HG03280 (cell line): ENCODE measurements around the gene RSPH6A.

Source experiments
- ATAC-seq: cut with Tn5 transposase; IDR thresholded peaks from one replicate; pipeline ENCODE4 v1.9.1; 2021; ENCODE audit warnings: mild to moderate bottlenecking, moderate library complexity; ENCODE audit not compliant: unreplicated experiment

RSPH6A gene

GRCh38 chr19:45781214-45782161 is 33.6 kb downstream of the RSPH6A start:
- ATAC-seq, result no peak

DNA sequence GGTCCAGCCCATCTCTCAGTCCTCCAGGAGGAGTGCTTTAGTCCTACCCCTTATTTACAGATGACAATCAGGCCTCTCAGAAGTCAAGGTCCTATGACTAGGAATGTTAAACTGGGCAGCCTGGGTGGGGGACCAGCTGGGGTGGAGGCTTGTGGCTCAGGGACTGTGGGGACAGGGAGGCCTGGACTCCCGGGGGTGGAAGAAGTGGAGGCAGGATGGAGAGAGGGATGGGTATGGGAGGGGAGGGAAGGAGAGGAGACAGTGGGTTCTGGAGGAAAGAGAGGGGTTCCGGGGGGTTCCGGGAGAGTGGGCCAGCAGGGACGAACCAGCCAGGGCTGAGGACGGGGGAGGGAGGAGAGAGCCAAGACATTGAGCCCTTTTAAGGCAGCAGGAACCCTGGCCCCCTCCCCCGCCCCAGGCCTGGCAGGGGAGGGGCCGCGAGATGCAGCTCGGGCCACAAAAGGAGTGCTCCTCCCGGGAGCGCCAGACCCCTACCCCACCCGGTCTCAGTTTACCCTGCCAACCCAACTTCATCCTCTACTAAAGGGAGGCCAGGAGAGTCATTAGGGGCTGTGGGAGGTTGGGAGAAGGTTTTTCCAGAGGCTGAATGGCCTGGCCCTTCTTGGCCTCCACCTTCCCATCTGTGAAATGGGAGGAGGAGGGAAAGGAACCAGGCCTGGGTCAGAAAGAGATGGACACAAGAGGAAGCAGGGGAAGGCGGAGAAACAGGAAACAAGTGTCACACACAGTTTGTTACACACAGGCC is 34.5 kb downstream of the RSPH6A start:
- ATAC-seq, result no peak

- no peak for ATAC-seq
Measured at GRCh38 chr19:45780146-45780447, 35.0 kb downstream of the RSPH6A start.

GRCh38 chr19:45779231-45780145 is 35.6 kb downstream of the RSPH6A start:
- ATAC-seq, result no peak

DNA sequence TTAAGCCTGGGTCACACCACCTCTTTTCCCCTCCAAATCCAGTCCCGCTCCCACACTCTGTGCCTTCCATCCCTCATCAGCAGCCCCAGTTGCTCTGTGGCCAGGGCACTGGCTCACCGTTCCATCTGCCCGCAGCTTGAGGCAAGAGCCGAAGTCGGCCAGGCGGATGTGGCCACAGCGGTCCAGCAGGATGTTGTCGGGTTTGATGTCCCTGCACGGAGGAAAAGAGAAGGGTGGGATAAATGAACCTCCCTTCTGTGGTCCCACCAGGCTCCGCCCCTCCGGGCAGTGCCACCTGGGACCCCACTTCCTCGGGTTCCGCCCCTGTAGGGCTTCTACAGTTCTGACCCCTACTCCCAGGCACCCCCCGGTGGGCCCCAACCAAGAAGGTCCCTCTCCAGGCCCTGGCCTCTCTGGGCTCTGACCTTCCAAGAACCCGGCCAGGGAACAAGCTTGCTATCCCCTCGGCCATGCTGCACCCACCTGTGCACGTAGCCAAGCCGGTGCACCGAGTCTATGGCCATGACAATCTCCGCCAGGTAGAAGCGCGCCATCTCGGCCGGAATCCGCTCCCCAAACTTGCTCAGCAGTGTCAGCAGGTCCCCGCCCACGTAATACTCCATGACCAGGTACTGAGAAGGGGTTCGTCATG is 37.0 kb downstream of the RSPH6A start:
- no peak for ATAC-seq

- no peak for ATAC-seq
Measured at GRCh38 chr19:45777395-45777961, 37.6 kb downstream of the RSPH6A start.

DNA sequence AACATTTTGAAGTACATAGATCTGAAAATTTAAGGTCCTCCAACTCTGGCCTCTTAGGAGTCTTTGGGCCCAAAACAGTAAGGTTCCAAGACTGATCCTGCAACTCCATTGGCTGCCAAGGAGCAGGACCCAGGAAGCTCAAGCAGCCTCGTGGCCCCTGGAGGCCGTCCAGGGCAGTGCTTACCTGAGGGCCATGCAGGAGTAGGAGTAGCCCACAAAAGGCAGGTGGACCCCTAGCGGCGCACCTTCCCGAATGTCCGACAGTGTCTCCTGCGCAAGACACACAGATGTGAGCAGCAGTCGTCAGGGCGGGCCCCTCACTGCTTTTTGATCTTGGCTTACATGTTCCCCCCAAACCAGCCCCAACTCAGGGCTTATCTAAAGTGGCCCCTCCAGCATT is 40.3 kb downstream of the RSPH6A start:
- ATAC-seq, result no peak

DNA sequence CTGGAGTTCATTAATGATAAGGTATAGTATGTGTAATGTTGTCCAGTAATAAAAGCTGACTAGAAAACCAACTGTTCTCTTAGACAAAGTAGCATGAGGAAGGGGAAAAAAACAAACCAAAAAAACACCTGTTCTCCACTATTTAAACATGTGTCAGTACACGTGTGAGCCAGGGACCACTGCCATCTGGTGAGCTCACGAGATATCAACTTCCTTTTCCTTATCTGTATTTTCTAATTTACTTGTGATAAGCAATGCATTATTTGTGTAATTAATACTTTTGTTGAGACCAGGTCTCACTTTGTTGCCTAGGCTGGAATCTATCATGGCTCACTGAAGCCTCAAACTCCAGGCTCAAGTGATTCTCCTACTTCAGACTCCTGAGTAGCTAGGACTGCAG is 41.7 kb downstream of the RSPH6A start:
- no peak for ATAC-seq

GRCh38 chr19:45772912-45773311 is 42.2 kb downstream of the RSPH6A start:
- no peak for ATAC-seq

GRCh38 chr19:45772130-45772840 is 42.8 kb downstream of the RSPH6A start:
- ATAC-seq, result no peak

GRCh38 chr19:45771311-45771933 is 43.7 kb downstream of the RSPH6A start:
- no peak for ATAC-seq

DNA sequence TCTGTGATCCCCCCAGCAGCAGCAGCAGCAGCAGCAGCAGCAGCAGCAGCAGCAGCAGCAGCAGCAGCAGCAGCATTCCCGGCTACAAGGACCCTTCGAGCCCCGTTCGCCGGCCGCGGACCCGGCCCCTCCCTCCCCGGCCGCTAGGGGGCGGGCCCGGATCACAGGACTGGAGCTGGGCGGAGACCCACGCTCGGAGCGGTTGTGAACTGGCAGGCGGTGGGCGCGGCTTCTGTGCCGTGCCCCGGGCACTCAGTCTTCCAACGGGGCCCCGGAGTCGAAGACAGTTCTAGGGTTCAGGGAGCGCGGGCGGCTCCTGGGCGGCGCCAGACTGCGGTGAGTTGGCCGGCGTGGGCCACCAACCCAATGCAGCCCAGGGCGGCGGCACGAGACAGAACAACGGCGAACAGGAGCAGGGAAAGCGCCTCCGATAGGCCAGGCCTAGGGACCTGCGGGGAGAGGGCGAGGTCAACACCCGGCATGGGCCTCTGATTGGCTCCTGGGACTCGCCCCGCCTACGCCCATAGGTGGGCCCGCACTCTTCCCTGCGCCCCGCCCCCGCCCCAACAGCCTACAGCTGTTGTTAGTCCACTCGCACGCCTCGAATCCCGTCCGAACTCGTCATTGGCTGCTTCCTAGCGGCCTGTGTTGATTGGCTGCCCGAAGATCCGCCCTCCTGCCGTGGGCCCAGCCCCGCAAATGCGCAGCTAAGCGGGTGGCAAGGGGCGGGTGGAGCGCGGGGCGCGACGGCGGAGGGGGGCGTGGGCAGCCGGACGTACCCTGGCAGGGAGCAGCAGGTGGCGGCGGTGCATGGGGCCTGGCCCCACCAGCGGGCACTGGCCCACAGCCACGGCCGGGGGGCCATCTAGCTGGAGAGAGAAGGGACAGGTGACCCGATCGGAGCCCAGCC is 44.7 kb downstream of the RSPH6A start:
- ATAC-seq, result peak; percentile 47

DNA sequence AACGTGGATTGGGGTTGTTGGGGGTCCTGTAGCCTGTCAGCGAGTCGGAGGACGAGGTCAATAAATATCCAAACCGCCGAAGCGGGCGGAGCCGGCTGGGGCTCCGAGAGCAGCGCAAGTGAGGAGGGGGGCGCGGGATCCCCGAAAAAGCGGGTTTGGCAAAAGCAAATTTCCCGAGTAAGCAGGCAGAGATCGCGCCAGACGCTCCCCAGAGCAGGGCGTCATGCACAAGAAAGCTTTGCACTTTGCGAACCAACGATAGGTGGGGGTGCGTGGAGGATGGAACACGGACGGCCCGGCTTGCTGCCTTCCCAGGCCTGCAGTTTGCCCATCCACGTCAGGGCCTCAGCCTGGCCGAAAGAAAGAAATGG is 45.3 kb downstream of the RSPH6A start:
- ATAC-seq, result no peak

DNA sequence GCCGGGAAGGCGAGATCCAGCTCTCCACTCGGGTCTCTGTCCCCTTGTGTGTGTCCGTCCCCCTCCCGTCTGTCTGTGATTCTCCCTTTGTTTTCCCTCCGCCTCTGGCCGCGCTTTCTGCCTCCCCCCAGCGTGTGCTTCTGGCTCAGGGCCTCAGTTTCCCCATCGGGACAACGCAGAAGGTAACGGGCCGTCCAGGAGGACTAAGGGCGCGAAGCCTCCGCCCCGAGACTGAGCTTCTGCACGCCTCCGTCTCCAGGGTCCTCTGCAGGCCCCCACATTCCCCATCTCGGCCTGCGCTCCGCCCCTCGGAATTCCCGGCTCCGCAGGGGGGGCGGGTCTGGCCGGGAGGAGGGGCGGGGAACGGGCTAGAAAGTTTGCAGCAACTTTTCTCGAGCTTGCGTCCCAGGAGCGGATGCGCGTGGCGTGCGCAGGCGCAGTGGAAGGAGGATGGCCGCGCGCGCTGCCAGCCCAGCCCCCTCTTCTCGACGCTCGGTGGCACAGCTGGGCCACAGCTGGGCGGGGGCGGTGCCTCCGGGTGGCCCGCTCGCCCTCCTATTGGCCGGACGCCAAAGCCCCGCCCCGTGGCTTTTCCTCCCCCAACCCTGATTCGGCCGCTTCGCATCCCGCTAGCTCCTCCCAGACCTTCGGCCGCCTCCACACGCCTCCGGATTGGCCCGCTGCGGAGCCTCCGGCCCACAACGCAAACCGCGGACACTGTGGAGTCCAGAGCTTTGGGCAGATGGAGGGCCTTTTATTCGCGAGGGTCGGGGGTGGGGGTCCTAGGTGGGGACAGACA is 45.9 kb downstream of the RSPH6A start, which contains the start of gene SIX5:
SIX5 (minus strand) TSS at position 269 of the 799 bp plus-strand sequence. CDS start 408 bp downstream, outside the sequence.
- ATAC-seq, result peak; percentile 61

DNA sequence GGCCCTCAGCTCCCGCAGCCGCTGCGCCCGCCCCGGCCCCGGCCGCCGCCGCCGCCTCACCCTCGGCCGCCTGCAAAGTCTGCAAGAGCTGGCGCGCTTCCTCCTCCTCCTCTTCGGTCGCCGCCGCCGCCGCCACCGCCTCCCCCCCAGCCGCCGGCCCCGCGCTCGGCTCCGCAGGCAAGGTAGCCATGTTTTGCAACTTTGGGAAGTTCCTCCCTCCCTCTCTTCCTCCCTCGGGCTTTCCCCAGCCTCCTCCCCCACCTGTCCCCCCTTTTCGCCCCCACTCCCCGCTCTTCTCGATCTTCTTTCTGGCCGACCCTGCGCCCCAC is 46.5 kb downstream of the RSPH6A start:
- ATAC-seq, result no peak

DNA sequence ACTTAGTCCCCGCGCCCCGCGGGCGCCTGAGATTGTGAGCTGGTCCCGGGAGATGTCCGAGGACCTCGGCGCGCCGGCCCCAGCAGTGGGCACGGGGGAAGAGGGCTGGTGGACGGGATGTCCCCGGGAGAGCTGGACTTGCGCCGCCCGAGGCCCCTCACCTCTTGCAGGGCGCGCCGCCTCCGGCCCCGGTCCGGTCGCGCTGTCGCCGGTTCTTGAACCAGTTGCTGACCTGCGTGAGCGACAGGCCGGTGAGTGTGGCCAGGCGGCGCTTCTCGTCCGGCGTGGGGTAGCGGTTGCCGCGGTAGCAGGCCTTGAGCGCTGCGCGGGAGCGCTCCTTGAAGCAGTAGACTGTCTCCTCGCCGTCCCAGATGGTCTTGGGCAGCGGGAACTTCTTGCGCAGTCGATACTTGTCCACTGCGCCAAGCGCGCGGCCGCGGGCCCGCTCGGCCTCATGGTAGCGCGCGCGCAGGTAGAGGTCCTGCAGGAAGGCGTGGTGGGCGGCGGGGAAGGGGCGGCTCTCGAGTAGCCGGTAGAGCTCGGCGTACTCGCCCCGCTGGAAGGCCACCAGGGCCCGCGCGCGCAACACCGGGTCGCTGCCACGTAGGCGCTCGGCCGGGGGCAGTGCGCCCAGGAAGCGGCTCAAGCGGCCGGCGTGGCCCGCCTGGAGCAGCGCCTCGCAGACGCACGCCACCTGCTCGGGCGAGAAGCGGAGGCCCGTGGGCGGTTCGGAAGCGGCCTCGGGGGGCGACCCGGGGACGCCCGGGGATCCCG is 47.0 kb downstream of the RSPH6A start:
- no peak for ATAC-seq
